GM12878 (cell line): ENCODE measurements around the gene PCK1. TPM values are rescaled to one million over a fixed set of nuclear protein-coding genes. Genes with fewer than 3 reads are reported as not detected.

ENCODE experiments used
- ATAC-seq: fragments of 200-7000 bp; cut with Tn5 transposase; 3 replicates; pipeline ENCODE4 v1.9.1; 2020; ENCODE audit warnings: mild to moderate bottlenecking, moderate library complexity
- BruUV-seq: library from RNA; stranded (reverse); fragments of 400-500 nt; replicated peaks from 2 replicates; lab custom pipeline; 2021; lab: Mats Ljungman, UMichigan
- CTCF ChIA-PET: fragments of 300-600 bp; sonication (Branson Sonifier 250); formaldehyde crosslinking; extraction: SDS; loops from one replicate; lab custom pipeline; 2021; ENCODE audit warnings: inconsistent platforms; lab: Yijun Ruan, JAX
- POLR2A ChIA-PET: fragments of 350-600 bp; formaldehyde crosslinking; extraction: SDS; loops from one replicate; lab custom pipeline; 2021; ENCODE audit warnings: inconsistent platforms; lab: Charles Lee
- RAD21 ChIA-PET: fragments of 300-600 bp; sonication (Branson Sonifier 250); formaldehyde crosslinking; loops from one replicate; lab custom pipeline; 2023; ENCODE audit warnings: antibody characterized with exemption; ENCODE audit not compliant: unreplicated experiment; lab: Charles Lee
- SMC1A ChIA-PET: fragments of 300-600 bp; sonication (Branson Sonifier 250); formaldehyde crosslinking; loops from one replicate; lab custom pipeline; 2023; ENCODE audit not compliant: unreplicated experiment, uncharacterized antibody; lab: Charles Lee
- DNase-seq: peaks from one replicate; pipeline ENCODE4 v3.0.0-alpha.2; 2011; ENCODE audit warnings: low read depth, low spot score
- FAIRE-seq: peaks from 3 replicates; lab custom pipeline; 2011; peaks lifted over from hg19 to GRCh38; lab: Jason Lieb, UNC
- H2AFZ ChIP-seq: 2 replicates; pipeline ENCODE4 v1.6.0; 2011; ENCODE audit warnings: low read depth, low read length, control low read depth; ENCODE audit not compliant: control insufficient read depth
- H3K27ac ChIP-seq: 2 replicates; pipeline ENCODE4 v1.5.1; 2011; ENCODE audit warnings: control low read depth; ENCODE audit not compliant: control insufficient read depth, insufficient read depth
- H3K27me3 ChIP-seq, 2 experiments: replicated peaks in 1 of 2; 2 replicates each; pipeline versions ENCODE4 v1.6.0 to v1.6.1; 2011; ENCODE audit warnings: low read length in 1 of 2; ENCODE audit not compliant: control insufficient read depth in 2 of 2, insufficient read depth in 2 of 2
- H3K36me3 ChIP-seq, 2 experiments: 2 replicates each; pipeline ENCODE4 v1.5.1; 2011; ENCODE audit warnings: low read length in 1 of 2; ENCODE audit not compliant: control insufficient read depth in 2 of 2, insufficient read depth in 2 of 2
- H3K4me1 ChIP-seq: 2 replicates; pipeline ENCODE4 v1.6.1; 2011; ENCODE audit warnings: mild to moderate bottlenecking, low read length, moderate library complexity, mixed read lengths; ENCODE audit not compliant: control insufficient read depth, insufficient read depth
- H3K4me2 ChIP-seq: 2 replicates; pipeline ENCODE4 v1.6.0; 2011; ENCODE audit warnings: control low read depth; ENCODE audit not compliant: control insufficient read depth, insufficient read depth
- H3K4me3 ChIP-seq: fragments of 200-600 bp; sonication (generic); 2 replicates; pipeline ENCODE4 v1.5.1; 2016
- H3K79me2 ChIP-seq: 2 replicates; pipeline ENCODE4 v1.6.0; 2011; ENCODE audit warnings: low read length; ENCODE audit not compliant: control insufficient read depth, insufficient read depth
- H3K9ac ChIP-seq: 2 replicates; pipeline ENCODE4 v1.8.0; 2011; ENCODE audit warnings: low read length, control low read depth, mixed read lengths; ENCODE audit not compliant: control insufficient read depth, insufficient read depth
- H3K9me3 ChIP-seq: replicated peaks from 3 replicates; pipeline ENCODE4 v1.5.1; 2011; ENCODE audit warnings: mild to moderate bottlenecking, low read length; ENCODE audit not compliant: control insufficient read depth, insufficient read depth
- H4K20me1 ChIP-seq: 2 replicates; pipeline ENCODE4 v1.6.0; 2011; ENCODE audit not compliant: control insufficient read depth, insufficient read depth
- BCL11A ChIP-seq: IDR thresholded peaks from 2 replicates; pipeline ENCODE4 v1.6.1; 2011; ENCODE audit warnings: low read depth, low read length
- CHD1 ChIP-seq: IDR thresholded peaks from 2 replicates; pipeline ENCODE4 v1.6.1; 2012; ENCODE audit warnings: low read depth, low read length, improper control_type of control experiment
- CUX1 ChIP-seq: IDR thresholded peaks from 2 replicates; pipeline ENCODE4 v1.6.1; 2012; ENCODE audit warnings: improper control_type of control experiment, low read depth, low read length; ENCODE audit not compliant: insufficient replicate concordance
- DPF2 ChIP-seq: fragments of 450-650 bp; IDR thresholded peaks from 2 replicates; pipeline ENCODE4 v1.6.1; 2017; ENCODE audit warnings: mild to moderate bottlenecking
- HCFC1 ChIP-seq: fragments of 150-350 bp; IDR thresholded peaks from 2 replicates; pipeline ENCODE4 v1.6.1; 2014; ENCODE audit warnings: low read length
- NBN ChIP-seq: fragments of 450-650 bp; IDR thresholded peaks from 2 replicates; pipeline ENCODE4 v1.6.1; 2016
- NFYB ChIP-seq: IDR thresholded peaks from 2 replicates; pipeline ENCODE4 v1.6.1; 2011; ENCODE audit warnings: low read depth, mild to moderate bottlenecking, low read length, improper control_type of control experiment, moderate library complexity; ENCODE audit not compliant: insufficient read depth
- TCF12 ChIP-seq: IDR thresholded peaks from 2 replicates; pipeline ENCODE4 v1.6.1; 2011; ENCODE audit warnings: low read depth, mild to moderate bottlenecking, low read length
- WGBS: methylation state at CpG from one replicate; pipeline ENCODE4 v1.1.6; 2016; ENCODE audit warnings: low lambda C conversion rate; ENCODE audit not compliant: insufficient replicate concordance, insufficient coverage; ENCODE audit errors: missing lambda C conversion rate; 5-methylcytosine and 5-hydroxymethylcytosine counted together
- in situ Hi-C: fragments of 300-500 bp; cut with MboI; formaldehyde crosslinking; loops from 9 replicates; pipeline ENCODE4 v1.14.3; 2018; ENCODE audit warnings: mixed read lengths
- intact Hi-C: fragments of 100-400 bp; cut with micrococcal nuclease; formaldehyde crosslinking; loops from one replicate; pipeline ENCODE4 v1.14.2; 2022; ENCODE audit not compliant: unreplicated experiment
- polyA plus RNA-seq, 11 experiments: library from polyadenylated mRNA; depleted of rRNA in 4 of 11; unstranded in 6 of 11; stranded (reverse) in 5 of 11; fragments of >200 nt; fragmentation: Nextera tagmentation in 4 of 11; fragmentation: Illumina TruSeq in 1 of 11; extraction: Ambion mirVana in 4 of 11; extraction: Trizol in 1 of 11; gene quantifications; 1 replicate in 1 of 11; 2 replicates in 10 of 11; pipeline versions ENCODE4 v1.2.1 to v1.2.3, GENCODE V29; 2011 to 2016; ENCODE audit warnings: inconsistent platforms in 2 of 11, missing spikeins in 2 of 11, low read depth in 1 of 11
- total RNA-seq, 4 experiments: library from RNA; depleted of rRNA in 3 of 4; stranded (reverse); fragments of >200 nt in 3 of 4; fragmentation: Illumina TruSeq in 1 of 4; extraction: Trizol in 1 of 4; gene quantifications; 2 replicates each; pipeline versions ENCODE4 v1.2.1 to v1.2.3, GENCODE V29; 2013 to 2021

PCK1 gene
- total and polyA plus RNA-seq, 10 of the 15 experiments (the other 5 are each of a cell fraction or from before 2014, with no cell fraction given): 0.02 to 0.33 (median 0.09) TPM; not detected in 5

GRCh38 chr20:57579331-57579897 lies 18.5 kb downstream of the PCK1 start (continued):
- TF ChIP-seq CUX1 (no peak), DPF2 (no peak), TCF12 (no peak), HCFC1 (no peak), CHD1 (no peak)

GRCh38 chr20:57579898-57580447 lies 19.1 kb downstream of the PCK1 start:
- no peak overlapping the region for H3K4me2 ChIP-seq
- no peaks in the 10 kb centered on the region; a peak in 2 of 4 replicates for H3K27me3 ChIP-seq

More at GRCh38 chr20:57579898-57580447, 19.1 kb downstream of the PCK1 start:
- Histone ChIP-seq H3K27ac (no peak overlapping the region), H3K9me3 (no peaks in the 10 kb centered on the region), H2AFZ (no peak overlapping the region), H4K20me1 (no peaks in the 10 kb centered on the region)
- DNase-seq: no peak
- SMC1A ChIA-PET: interaction anchor here (0.7 kb wide), 1 partner anchor 197 kb away, joined by 3 read pairs; no protein-coding TSS in a partner anchor
- no peak for ATAC-seq
- in situ Hi-C loops: no loop called here
- no peak for TF ChIP-seq NFYB
- TF ChIP-seq NBN: no peak
- TF ChIP-seq BCL11A: no peak
- TF ChIP-seq, all 136 proteins: peak for 0
- ChIA-PET CTCF (no interaction called here), POLR2A (no interaction called here), RAD21 (interaction anchor here (1.7 kb wide), 1 partner anchor 81 kb away, joined by 4 read pairs; no protein-coding TSS in a partner anchor)
- no peaks in the 10 kb centered on the region for H3K79me2 ChIP-seq
- H3K36me3 ChIP-seq: no peaks in the 10 kb centered on the region
- no peaks in the 10 kb centered on the region for H3K4me1 ChIP-seq
- intact Hi-C loops: no loop called here
- no peak overlapping the region for H3K9ac ChIP-seq
- no peak overlapping the region for H3K4me3 ChIP-seq
- BruUV-seq: no TSS peak
- FAIRE-seq: no peak
- 26% methylated on average over 21 of the region's 21 CpGs for WGBS
